NCI-H2107 treated with DMSO at 0.1 percent for 48 hours (cell line): ENCODE data around the gene GLIS1.
"Not testable (repeated sequence)": the region's sequence is repeated elsewhere in the genome, so short reads cannot be mapped to it uniquely, and the experiment has no call there.

Source experiments
- DNase-seq: peaks from one replicate; lab custom pipeline; 2025; ENCODE audit not compliant: unreplicated experiment; lab: John Stamatoyannopoulos, UW

Gene GLIS1

GRCh38 chr1:53654216-53655210 is 84.5 kb downstream of the GLIS1 start:
- DNase-seq = no peak

DNA sequence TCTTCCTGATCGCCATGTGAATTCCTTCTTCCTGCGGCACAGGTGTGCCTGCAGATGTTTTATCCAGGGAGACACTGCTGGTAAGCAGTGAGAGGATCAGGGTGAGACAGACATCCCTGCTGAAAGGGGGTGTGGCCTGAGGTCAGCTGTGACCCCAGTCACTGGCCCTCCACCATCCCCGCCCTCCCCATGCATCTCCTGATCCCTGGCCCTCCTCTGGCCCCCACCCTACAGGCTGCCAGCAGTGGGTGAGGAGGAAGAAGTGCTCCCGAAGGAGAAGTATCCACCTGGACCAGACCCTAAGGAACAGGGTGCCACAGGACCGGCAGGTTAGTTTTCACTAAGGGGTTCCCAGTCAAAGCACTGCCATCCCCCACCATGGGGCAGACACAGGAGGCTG is 85.3 kb downstream of the GLIS1 start:
- DNase-seq = no peak

- no peak for DNase-seq
These were observed 85.8 kb downstream of the GLIS1 start for GRCh38 chr1:53653200-53653575.

DNA sequence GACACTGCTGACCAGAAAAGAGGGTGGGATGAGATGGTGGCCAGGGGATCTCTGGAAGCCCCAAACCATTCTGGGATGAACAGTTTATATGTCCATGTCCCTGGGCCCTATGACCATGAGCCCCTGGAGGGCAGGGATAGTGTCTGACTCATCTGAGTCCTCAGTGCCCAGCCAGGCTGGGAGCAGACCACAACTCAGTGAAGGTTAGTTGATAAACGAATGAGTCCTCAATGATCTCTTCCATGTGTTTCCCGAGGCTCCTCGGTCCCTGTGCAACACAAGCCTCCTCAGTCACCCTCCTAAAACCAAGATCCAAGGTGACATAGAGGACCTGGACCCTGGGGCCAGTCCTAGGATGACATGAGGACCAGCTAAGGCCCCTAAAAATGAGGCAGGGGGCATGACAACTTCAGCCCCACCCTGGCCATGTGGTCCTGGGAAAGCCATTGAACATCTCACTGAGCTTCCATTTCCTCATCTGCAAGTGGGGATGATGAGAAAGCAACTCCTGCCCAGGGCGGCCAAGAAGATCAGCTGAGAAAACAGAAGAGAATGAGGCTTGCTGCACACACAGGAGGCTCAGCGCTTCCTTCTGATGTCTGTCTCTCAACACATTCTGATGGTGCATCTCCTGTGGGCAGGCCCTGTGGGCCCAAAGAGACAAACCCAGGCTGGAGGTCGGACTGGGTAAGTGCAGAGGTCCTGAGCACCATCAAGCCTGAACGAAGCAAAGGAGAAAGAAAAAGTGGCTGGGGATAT is 86.3 kb downstream of the GLIS1 start:
- no peak for DNase-seq

DNA sequence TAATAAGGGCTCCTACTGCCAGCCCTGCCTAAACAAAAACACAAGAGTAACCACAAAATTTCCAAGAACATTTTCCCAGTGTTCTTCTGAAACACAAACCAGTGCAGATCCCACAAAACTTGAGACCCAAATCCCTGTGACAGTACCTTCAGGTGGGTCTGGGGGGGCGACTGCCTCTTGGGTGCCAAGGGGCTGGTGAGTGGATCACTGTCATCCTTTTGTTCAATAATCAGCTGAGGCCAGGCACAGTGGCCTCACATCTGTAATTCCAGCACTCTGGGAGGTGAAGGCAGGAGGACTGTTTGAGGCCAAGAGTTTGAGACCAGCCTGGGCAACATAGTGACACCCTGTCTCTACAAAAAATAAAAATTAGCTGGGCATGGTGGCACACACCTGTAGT is 87.6 kb downstream of the GLIS1 start:
- DNase-seq = no peak

- no peak for DNase-seq
These were observed 90.4 kb downstream of the GLIS1 start for GRCh38 chr1:53648516-53648915.

GRCh38 chr1:53647915-53648314 is 91.0 kb downstream of the GLIS1 start:
- not testable (repeated sequence) for DNase-seq

GRCh38 chr1:53646732-53647131 is 92.2 kb downstream of the GLIS1 start:
- DNase-seq = no peak

- no peak for DNase-seq
These were observed 93.3 kb downstream of the GLIS1 start for GRCh38 chr1:53645690-53646078.

DNA sequence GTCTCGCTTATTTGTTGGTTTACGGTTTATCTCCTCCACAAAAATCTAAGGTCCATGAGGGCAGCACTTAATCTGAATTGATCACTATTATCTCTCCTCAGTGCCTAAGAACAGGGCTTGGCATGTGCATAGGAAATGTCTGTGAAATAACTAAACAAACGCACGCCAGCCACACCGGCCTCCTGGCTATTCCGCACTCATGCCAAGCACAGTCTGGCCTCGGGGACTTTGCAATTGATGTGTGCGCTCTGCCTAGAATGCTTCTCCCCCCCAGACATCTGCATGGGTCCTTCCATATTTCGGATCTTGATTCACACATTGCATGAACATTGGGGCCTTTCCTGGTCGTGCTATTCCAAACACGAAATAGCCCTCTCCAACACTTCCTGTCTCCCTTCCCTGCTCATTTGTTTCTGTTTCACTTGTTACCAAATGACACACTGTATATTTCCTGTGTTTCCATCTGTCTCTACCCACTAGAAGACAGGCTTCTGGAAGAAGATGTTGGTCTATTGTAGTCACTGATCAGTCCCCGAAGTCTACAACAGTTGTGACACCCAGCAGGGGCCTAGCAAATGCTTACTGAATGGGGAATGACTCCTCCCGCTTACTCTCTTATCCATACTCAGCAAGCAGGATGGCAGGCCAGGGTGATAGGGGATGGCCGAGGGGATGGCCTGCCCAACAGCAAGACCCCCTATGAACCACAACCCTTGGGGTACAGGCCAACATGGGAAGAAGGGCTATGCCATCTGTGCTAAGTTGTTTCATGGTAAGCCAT is 93.9 kb downstream of the GLIS1 start:
- no peak for DNase-seq

GRCh38 chr1:53644496-53644895 is 94.5 kb downstream of the GLIS1 start:
- DNase-seq = no peak

DNA sequence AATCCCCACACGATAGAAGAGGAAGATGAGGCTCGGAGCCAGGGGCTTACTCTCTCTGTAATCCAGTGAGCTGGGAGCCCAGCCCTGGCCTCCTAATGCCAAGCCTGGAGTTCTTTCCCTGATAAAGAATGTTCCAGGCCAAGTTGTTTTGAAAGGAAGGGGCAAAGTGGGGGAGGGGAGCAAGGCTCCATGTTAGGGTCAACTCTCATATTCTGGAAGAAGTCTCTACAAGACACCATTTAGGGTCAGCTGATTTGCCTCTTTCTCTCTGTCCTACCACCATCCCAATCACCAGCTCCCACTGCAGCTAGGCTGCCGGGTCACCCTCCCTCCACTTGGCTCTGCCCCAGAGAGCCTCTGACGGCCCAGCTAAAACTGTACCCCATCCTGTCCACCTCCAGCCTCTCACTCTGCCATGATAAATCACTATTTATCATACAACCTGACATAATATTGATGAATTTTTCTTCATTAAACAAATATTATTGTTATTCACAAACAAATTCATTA is 95.0 kb downstream of the GLIS1 start:
- DNase-seq = no peak

- no peak for DNase-seq
These were observed 95.7 kb downstream of the GLIS1 start for GRCh38 chr1:53643041-53643880.

DNA sequence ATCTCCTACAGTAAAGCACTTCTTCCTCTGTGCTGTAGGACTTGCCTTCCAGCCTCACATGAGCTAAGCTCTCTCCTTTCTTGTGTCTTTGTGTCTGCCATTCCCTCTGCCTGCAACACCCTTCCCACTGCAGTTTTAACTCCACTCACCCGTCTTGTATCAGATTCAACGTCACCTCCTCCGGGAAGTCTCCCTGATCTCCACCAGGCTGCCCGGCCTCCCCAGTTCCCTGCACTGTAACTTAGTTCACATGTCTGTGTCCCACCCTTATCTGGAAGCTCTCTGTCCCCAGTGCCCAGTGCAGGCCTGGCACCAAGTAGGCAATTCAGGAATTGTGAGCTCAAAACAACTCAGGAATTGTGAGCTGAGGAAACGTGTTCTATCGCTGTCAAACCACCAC is 96.4 kb downstream of the GLIS1 start:
- DNase-seq = no peak

- DNase-seq = no peak
These were observed 96.8 kb downstream of the GLIS1 start for GRCh38 chr1:53642215-53642555.

GRCh38 chr1:53641481-53642214 is 97.3 kb downstream of the GLIS1 start:
- DNase-seq = no peak

GRCh38 chr1:53640701-53641075 is 98.3 kb downstream of the GLIS1 start:
- no peak for DNase-seq

DNA sequence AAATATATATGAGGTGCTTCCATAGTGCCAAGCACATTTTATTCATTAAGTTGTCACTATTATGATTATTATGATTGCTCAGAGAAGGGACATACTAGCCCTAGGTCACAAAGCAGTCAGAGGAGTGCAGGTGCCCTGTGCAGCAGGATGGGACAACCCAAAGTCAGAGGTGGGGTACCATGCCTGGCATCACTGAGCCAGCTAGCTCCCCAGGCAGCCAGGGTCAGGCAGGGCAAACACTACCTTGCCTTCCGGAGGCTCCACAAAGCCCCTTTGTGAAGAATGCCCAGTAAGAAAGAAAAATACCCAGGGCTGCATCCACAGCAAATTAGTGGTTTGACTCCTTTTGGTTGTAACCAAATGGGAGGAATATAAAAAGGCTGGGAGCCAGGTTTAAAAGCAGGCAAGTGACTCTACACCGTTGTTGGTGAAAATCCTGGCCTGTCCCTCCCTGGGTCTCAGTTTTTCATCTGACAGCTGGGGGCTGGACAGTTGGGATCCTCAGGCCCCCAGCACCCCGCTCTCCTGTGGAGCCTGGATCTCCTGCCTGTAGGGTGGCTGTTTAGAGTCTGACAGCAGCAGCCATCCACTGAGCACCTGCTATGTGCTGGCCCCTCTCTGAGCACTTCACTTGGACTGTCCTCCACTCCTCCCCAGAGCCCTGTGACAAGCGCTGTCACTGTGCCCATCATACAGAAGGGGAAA is 98.8 kb downstream of the GLIS1 start:
- no peak for DNase-seq

GRCh38 chr1:53639251-53639763 is 99.7 kb downstream of the GLIS1 start:
- DNase-seq = peak; percentile 15
